ENCODE measurements around the gene SLIT3. TPM values are rescaled to one million over a fixed set of nuclear protein-coding genes. Genes with fewer than 3 reads are reported as not detected.

The SLIT3 gene
- total and polyA plus RNA-seq, 2 donors (not counting 3 experiments of a cell fraction or from before 2014, with no cell fraction given), result 0.90 to 1.0 TPM

DNA sequence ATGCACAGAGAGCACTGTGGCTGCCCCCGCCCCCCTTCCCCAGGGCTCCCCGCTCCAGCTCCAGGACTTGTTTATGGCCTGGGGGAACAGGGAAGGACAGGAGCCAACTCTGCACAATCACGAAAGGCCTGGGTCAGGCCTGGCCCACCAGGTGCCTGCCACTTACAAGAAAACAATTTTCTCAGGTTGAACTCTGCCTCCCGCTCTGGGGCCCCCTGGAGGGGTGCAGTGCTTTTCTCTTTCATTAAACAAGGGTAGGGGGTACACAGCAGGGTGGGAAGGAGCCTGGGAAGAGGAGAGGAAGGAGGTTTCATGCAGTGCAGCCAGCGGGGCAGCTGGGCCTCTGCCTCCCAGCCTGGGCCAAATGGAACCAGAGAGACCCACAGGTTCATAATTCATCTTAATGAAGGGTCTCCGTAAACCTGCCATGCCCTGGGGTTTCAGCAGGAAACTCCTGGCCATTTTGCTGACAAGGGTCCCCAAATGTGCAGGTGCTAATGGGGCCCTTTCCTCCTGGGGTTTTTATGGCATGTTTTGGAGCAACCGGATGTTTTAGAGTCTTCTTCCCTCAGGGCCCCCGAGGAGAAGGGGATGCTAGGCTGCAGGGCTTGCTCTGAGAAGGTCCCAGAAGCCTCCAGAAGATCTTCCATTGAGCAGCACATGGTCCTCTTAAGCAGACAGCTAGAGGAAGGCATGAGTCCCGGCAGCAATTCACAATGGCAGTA lies 219.8 kb downstream of the SLIT3 start:
- Histone ChIP-seq H3K36me3 (ENCODE audit: control insufficient read depth in 2 of 2, extremely low read depth in 1 of 2, insufficient read depth in 2 of 2, low read length in 2 of 2) (no peaks in the 10 kb centered on the region), H3K4me2 (ENCODE audit: insufficient read depth, low read length) (no peak overlapping the region), H4K20me1 (replicated peaks; ENCODE audit: control insufficient read depth, extremely low read depth, insufficient read depth, low read length) (no peaks in the 10 kb centered on the region), H2AFZ (ENCODE audit: low read depth, low read length) (no peak overlapping the region), H3K27ac (ENCODE audit: insufficient read depth, low read depth, low read length) (no peak overlapping the region), H3K9ac (replicated peaks; ENCODE audit: extremely low read depth, insufficient read depth, low read length) (no peak overlapping the region), H3K9me3 (replicated peaks; ENCODE audit: control insufficient read depth, insufficient read depth, low read length) (no peaks in the 10 kb centered on the region), H3K4me1 (ENCODE audit: control insufficient read depth, extremely low read depth, insufficient read depth, low read length) (no peaks in the 10 kb centered on the region), H3K79me2 (ENCODE audit: control insufficient read depth, insufficient read depth, low read length) (no peaks in the 10 kb centered on the region), H3K9me1 (replicated peaks; ENCODE audit: control insufficient read depth, extremely low read depth, insufficient read depth, low read length) (no peaks in the 10 kb centered on the region), H3K27me3 (ENCODE audit: control insufficient read depth in 2 of 2, insufficient read depth in 2 of 2, low read length in 2 of 2) (no peaks in the 10 kb centered on the region), H3K4me3 (replicated peaks in 1 of 3; ENCODE audit: insufficient read depth in 1 of 3, low read depth in 1 of 3, low read length in 3 of 3) (no peak overlapping the region)
- intact Hi-C loops (cut with micrococcal nuclease) (no loop called here), dilution Hi-C loops (cut with MboI; ENCODE audit: extremely low pct_ligation_motif_present, low sequenced_read_pairs) (no loop called here)
- TF ChIP-seq FOS (IDR thresholded peaks at IDR 0.05; ENCODE audit: borderline replicate concordance, insufficient read depth, low read length), result no peak
- TF ChIP-seq, protein P1, sequence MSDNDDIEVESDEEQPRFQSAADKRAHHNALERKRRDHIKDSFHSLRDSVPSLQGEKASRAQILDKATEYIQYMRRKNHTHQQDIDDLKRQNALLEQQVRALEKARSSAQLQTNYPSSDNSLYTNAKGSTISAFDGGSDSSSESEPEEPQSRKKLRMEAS (IDR thresholded peaks at IDR 0.05; ENCODE audit: insufficient read depth, insufficient read length), result no peak
- TF ChIP-seq GATA2 (IDR thresholded peaks at IDR 0.05; ENCODE audit: insufficient read depth, insufficient read length, low read depth, low read length), result no peak
- TF ChIP-seq POLR2AphosphoS5 (IDR thresholded peaks at IDR 0.05; ENCODE audit: insufficient read depth, low read depth, low read length), result no peak
- TF ChIP-seq MYC (IDR thresholded peaks at IDR 0.05; ENCODE audit: low read depth, low read length), result no peak
- TF ChIP-seq EZH2 (IDR thresholded peaks at IDR 0.05; ENCODE audit: borderline replicate concordance, low read depth, low read length, severe bottlenecking), result no peak
- TF ChIP-seq POLR2A (IDR thresholded peaks at IDR 0.05; ENCODE audit: low read depth, low read length), result no peak
- no peak for TF ChIP-seq JUN (IDR thresholded peaks at IDR 0.05; ENCODE audit: borderline replicate concordance, insufficient read depth, insufficient read length, low read depth)
- TF ChIP-seq CTCF (IDR thresholded peaks at IDR 0.05; ENCODE audit: extremely low read depth in 1 of 2, insufficient read depth in 1 of 2, low read depth in 1 of 2, low read length in 2 of 2), result no peak
- DNase-seq (ENCODE audit: low read depth, low spot score) (no peak), FAIRE-seq (no peak)
- ChIA-PET POLR2A (no interaction called here), CTCF (no interaction called here)
- BruUV-seq (replicated peaks), result no TSS peak
